IPS DF 4.7 (cell line): ENCODE measurements around the gene DEPDC7.
A peak's percentile ranks its signal among the peaks of the same experiment; 100 is the strongest.
"Not testable (repeated sequence)": the region's sequence is repeated elsewhere in the genome, so short reads cannot be mapped to it uniquely, and the experiment has no call there.

Experiments
- DNase-seq: peaks from one replicate; pipeline ENCODE4 v3.0.0-alpha.2; 2013; ENCODE audit warnings: low spot score; ENCODE audit errors: extremely low read depth

DEPDC7 gene

GRCh38 chr11:33015621-33016551 is at the start of gene DEPDC7:
Gene DEPDC7 (plus strand): TSS chr11:33015878. CDS start chr11:33015956, 78 bp downstream.
- peak; percentile 81 for DNase-seq

- DNase-seq, result no peak
Measured at GRCh38 chr11:32968541-32968940, 47.1 kb upstream of the DEPDC7 start.

- DNase-seq, result not testable (repeated sequence)
Measured at GRCh38 chr11:32972233-32972632, 43.4 kb upstream of the DEPDC7 start.

- no peak for DNase-seq
Measured at GRCh38 chr11:32972781-32973180, 42.9 kb upstream of the DEPDC7 start.

GRCh38 chr11:32982626-32983025 is 33.1 kb upstream of the DEPDC7 start:
- DNase-seq, result no peak

- no peak for DNase-seq
Measured at GRCh38 chr11:32983506-32983905, 32.2 kb upstream of the DEPDC7 start.

GRCh38 chr11:32985600-32985999 is 30.1 kb upstream of the DEPDC7 start:
- DNase-seq, result no peak

GRCh38 chr11:32987851-32988250 is 27.8 kb upstream of the DEPDC7 start:
- no peak for DNase-seq

- DNase-seq, result no peak
Measured at GRCh38 chr11:32990481-32990880, 25.2 kb upstream of the DEPDC7 start.

GRCh38 chr11:32991427-32991826 is 24.3 kb upstream of the DEPDC7 start:
- no peak for DNase-seq

GRCh38 chr11:32991898-32992297 is 23.8 kb upstream of the DEPDC7 start:
- DNase-seq, result no peak

- DNase-seq, result no peak
Measured at GRCh38 chr11:33000181-33000580, 15.5 kb upstream of the DEPDC7 start.

GRCh38 chr11:33001281-33001680 is 14.4 kb upstream of the DEPDC7 start:
- DNase-seq, result no peak

GRCh38 chr11:33001751-33002542 is 13.7 kb upstream of the DEPDC7 start:
- DNase-seq, result no peak

- DNase-seq, result no peak
Measured at GRCh38 chr11:33005175-33005574, 10.5 kb upstream of the DEPDC7 start.

GRCh38 chr11:33006010-33006409 is 9.7 kb upstream of the DEPDC7 start:
- no peak for DNase-seq

- DNase-seq, result no peak
Measured at GRCh38 chr11:33013755-33014154, 1.9 kb upstream of the DEPDC7 start.

- no peak for DNase-seq
Measured at GRCh38 chr11:33016654-33017053, 976 bp downstream of the DEPDC7 start.

GRCh38 chr11:33017478-33017877 is 1.8 kb downstream of the DEPDC7 start:
- DNase-seq, result no peak

GRCh38 chr11:33017965-33018364 is 2.3 kb downstream of the DEPDC7 start:
- no peak for DNase-seq

- DNase-seq, result no peak
Measured at GRCh38 chr11:33018840-33019239, 3.2 kb downstream of the DEPDC7 start.

GRCh38 chr11:33021501-33021900 is 5.8 kb downstream of the DEPDC7 start:
- no peak for DNase-seq
